ENCODE measurements around the gene P2RX3. TPM values are rescaled to one million over a fixed set of nuclear protein-coding genes. Genes with fewer than 3 reads are reported as not detected.
"Not testable (repeated sequence)": the region's sequence is repeated elsewhere in the genome, so short reads cannot be mapped to it uniquely, and the experiment has no call there.

The P2RX3 gene
- total RNA-seq, 2 donors from 2014 or later = not detected

GRCh38 chr11:57386178-57386940 lies 48.2 kb downstream of the P2RX3 start:
- DNase-seq (ENCODE audit: low spot score) = peak; percentile 2
- intact Hi-C loops (cut with DNase I) = no loop called here

DNA sequence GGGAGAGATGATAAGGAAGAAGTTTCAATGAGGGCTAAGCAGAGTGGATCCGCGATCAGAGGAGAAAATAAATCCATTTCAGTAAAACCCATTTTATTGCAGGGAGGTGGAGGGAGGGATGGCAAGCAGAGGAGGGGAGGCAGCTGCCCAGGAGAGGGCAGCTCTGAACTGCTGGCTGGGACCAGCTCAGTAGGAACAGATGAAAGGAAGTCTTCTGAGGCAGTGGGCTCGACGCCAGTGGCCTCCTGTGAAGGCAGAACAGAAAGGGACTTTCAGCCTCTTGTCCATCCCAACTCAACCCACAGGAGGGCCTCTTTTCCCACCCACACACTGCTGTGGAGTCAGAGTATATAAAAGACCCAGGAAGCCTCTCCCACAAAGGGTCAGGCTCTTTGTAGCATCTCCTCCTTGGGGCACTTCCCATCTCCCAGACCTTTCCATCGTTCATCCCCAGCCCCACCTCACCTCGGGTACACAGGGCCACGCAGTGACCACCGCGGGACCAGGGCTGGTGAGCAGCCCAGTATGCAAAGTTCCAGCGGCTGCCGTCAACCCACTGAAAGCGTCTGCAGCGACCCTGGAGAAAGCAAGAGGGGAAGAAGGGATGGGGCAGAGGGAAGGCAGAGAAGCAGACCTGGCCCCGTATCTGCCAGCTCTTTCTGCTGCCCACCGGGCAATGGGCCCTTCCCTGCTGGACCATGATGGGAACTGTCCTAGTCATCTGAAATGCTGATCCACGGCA lies 49.3 kb downstream of the P2RX3 start:
- intact Hi-C loops (cut with DNase I) = no loop called here
- peak; percentile 69 for DNase-seq (ENCODE audit: low spot score)

DNA sequence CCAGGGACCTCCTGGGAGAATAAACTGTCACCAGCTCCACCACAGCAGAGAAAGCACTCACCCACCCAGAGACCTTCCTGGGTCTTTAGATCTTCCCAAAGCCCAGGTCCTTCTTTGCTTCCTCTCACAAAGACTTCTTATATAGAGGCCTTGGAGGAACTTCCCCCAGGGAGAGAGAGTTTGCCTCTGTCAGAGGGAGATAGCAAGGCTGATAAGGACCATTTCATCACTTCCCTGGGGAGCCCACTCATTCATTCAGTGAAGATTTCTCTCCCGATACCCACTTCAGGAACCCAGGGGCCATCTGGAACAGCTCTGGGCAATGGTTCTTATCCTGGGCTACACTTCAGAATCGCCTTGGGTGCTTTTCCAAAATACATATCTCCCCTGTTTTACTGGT lies 52.4 kb downstream of the P2RX3 start, which contains the start of gene PRG2:
Gene PRG2, minus strand, starts transcription at position 116 of the 400 bp plus-strand sequence. CDS start 706 bp downstream, outside the sequence.
- intact Hi-C loops (cut with DNase I) = no loop called here
- DNase-seq (ENCODE audit: low spot score) = no peak

- no peak for DNase-seq (ENCODE audit: low spot score)
- intact Hi-C loops (cut with DNase I) = no loop called here
These were observed 53.0 kb downstream of the P2RX3 start for GRCh38 chr11:57391111-57391510.

DNA sequence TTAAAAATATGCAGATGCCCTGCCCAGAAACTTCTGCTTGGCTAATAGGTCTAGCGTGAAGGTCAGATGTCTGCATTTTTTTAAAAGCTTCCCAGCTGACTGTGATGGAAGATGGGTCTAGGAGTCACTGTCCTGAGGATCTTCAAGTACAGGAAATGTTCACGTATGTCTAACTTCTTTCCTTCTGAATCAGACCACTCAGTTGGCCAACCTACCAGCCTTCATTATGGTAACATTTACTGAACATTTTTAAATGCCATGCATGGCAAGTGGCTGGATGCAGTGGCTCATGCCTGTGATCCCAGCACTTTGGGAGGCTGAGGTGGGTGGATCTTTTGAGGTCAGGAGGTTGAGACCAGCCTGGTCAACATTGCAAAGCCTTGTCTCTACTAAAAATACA lies 53.4 kb downstream of the P2RX3 start:
- intact Hi-C loops (cut with DNase I) = no loop called here
- DNase-seq (ENCODE audit: low spot score) = no peak

GRCh38 chr11:57392066-57392762 lies 54.1 kb downstream of the P2RX3 start:
- intact Hi-C loops (cut with DNase I) = no loop called here
- DNase-seq (ENCODE audit: low spot score) = no peak

GRCh38 chr11:57392763-57393105 lies 54.6 kb downstream of the P2RX3 start:
- no peak for DNase-seq (ENCODE audit: low spot score)
- intact Hi-C loops (cut with DNase I) = no loop called here

GRCh38 chr11:57394203-57394965 lies 56.2 kb downstream of the P2RX3 start:
- intact Hi-C loops (cut with DNase I) = no loop called here
- no peak for DNase-seq (ENCODE audit: low spot score)

DNA sequence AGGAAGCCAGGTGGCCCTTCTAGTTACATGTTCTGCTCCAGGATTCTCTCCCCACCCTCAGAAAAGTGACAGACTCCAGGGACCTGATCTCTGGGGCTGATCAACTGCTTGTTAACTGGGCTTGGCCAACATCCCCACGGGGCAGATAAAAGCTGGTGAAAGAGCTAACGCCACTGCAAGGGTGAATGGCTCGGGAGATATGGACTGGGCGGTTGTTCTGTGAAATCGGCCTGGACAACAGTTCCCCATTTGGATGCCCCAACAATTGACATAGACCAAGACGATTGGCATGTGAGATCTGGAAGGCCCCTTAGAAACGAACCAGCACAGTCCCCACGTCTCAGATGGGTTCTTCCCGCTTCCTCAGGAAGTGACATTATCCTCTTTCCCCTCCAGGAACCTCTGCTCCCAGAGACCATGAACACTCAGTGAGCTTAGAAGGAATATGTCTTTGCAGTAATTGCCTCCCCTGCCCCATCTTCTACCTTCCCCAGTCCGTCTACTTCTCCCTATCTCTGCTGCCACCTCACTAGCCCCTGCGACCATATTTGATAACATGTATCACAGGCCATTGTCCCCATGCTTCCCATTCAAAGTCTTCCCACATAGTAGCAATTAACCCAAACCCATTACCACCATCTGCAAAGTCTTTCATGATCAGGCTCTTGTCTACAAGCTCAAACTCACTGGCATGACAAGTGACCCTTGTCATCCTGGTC lies 57.9 kb downstream of the P2RX3 start:
- no peak for DNase-seq (ENCODE audit: low spot score)
- intact Hi-C loops (cut with DNase I) = no loop called here

DNA sequence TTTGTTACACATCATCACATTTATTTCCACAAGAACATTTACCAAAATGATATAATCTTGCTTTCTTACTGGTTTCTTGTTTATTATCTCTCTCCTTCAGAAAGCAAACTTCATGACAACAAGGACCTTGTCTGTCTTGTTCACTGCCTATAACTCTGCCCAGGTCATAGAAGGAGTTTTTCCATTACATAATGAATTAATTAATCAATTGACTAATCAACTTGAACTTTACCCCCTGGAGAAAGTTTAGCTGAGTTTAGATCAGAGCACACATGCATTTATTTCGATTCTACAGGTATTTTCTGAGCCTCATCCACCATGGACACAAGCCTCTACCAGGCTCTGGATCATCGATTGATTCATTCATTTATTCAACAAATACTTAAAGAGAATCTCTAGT lies 58.6 kb downstream of the P2RX3 start:
- intact Hi-C loops (cut with DNase I) = no loop called here
- no peak for DNase-seq (ENCODE audit: low spot score)

- intact Hi-C loops (cut with DNase I) = no loop called here
- no peak for DNase-seq (ENCODE audit: low spot score)
These were observed 59.3 kb downstream of the P2RX3 start for GRCh38 chr11:57397394-57397990.

GRCh38 chr11:57399221-57399620 lies 61.1 kb downstream of the P2RX3 start:
- peak; percentile 28 for DNase-seq (ENCODE audit: low spot score)

DNA sequence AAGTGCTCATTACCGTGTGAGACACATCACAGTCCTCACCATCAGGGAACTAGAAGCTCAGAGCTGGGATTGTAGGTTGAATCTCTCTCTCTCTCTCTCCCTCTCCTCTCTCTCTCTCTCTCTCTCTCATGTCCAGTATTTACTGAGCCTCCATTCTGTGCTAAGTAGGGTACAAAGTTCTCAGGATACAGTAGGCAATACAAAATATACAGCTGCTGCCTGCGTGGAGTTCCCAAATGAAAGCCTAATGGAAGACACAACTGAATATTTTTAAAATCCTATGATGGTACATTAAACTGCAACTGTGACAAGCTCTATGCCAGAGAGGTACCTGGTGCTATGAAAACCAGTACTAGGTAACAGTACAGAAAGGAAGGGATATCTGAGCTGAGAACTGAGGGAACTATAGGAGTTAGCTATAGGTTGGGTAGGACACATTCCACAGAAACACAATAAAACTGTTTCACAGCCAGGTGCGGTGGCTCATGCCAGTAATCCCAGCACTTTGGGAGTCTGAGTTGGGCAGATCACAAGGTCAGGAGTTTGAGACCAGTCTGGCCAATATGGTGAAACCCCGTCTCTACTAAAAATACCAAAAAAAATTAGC lies 61.9 kb downstream of the P2RX3 start:
- no peak for DNase-seq (ENCODE audit: low spot score)
- intact Hi-C loops (cut with DNase I) = no loop called here

More at GRCh38 chr11:57399221-57399620, 61.1 kb downstream of the P2RX3 start:
- intact Hi-C loops (cut with DNase I) = no loop called here

GRCh38 chr11:57402188-57403002 lies 64.2 kb downstream of the P2RX3 start:
- intact Hi-C loops (cut with DNase I) = no loop called here

GRCh38 chr11:57403003-57403801 lies 65.0 kb downstream of the P2RX3 start:
- DNase-seq (ENCODE audit: low spot score); intact Hi-C loops (cut with DNase I): not testable (repeated sequence)

More at GRCh38 chr11:57402188-57403002, 64.2 kb downstream of the P2RX3 start:
- DNase-seq (ENCODE audit: low spot score) = peak; percentile 29

GRCh38 chr11:57403802-57404147 lies 65.6 kb downstream of the P2RX3 start:
- DNase-seq (ENCODE audit: low spot score) = peak; percentile 14
- intact Hi-C loops (cut with DNase I) = no loop called here
